Calu3 (cell line): Measurements from ENCODE around the gene LRRC73. TPM values are rescaled to one million over a fixed set of nuclear protein-coding genes. Genes with fewer than 3 reads are reported as not detected.

Source experiments
- BruUV-seq: library from RNA; stranded (reverse); fragments of 400-500 nt; replicated peaks from 2 replicates; lab custom pipeline; 2021; lab: Mats Ljungman, UMichigan
- CTCF ChIA-PET: fragments of 300-600 bp; sonication (Branson Sonifier 250); formaldehyde crosslinking; loops from one replicate; lab custom pipeline; 2022; ENCODE audit warnings: antibody characterized with exemption; lab: Charles Lee
- DNase-seq: peaks from one replicate; pipeline ENCODE4 v3.0.0; 2022
- H3K27ac Mint-ChIP-seq: one replicate; pipeline ENCODE4 v1.8.0; 2022; ENCODE audit warnings: mixed read lengths; ENCODE audit not compliant: unreplicated experiment
- H3K27me3 Mint-ChIP-seq: one replicate; pipeline ENCODE4 v1.8.0; 2022; ENCODE audit warnings: mixed read lengths; ENCODE audit not compliant: unreplicated experiment
- H3K36me3 Mint-ChIP-seq: one replicate; pipeline ENCODE4 v1.8.0; 2022; ENCODE audit warnings: mild to moderate bottlenecking, moderate library complexity, mixed read lengths; ENCODE audit not compliant: insufficient read depth, unreplicated experiment
- H3K4me1 Mint-ChIP-seq: one replicate; pipeline ENCODE4 v1.8.0; 2022; ENCODE audit warnings: mild to moderate bottlenecking, low read depth, mixed read lengths; ENCODE audit not compliant: unreplicated experiment
- H3K4me3 Mint-ChIP-seq: one replicate; pipeline ENCODE4 v1.8.0; 2022; ENCODE audit warnings: mild to moderate bottlenecking, low read depth, moderate library complexity, mixed read lengths; ENCODE audit not compliant: unreplicated experiment
- H3K9me3 Mint-ChIP-seq: one replicate; pipeline ENCODE4 v1.8.0; 2022; ENCODE audit warnings: low read depth, mixed read lengths; ENCODE audit not compliant: unreplicated experiment
- intact Hi-C: fragments of 100-400 bp; cut with micrococcal nuclease; formaldehyde crosslinking; loops from one replicate; pipeline ENCODE4 v1.10.0; 2022; ENCODE audit not compliant: unreplicated experiment
- total RNA-seq: library from RNA; stranded (reverse); gene quantifications from 2 replicates; pipeline ENCODE4 v1.2.3, GENCODE V29; 2022
- TF ChIP-seq, protein P1 (sequence below): fragments of 200-600 bp; IDR thresholded peaks from one replicate; pipeline ENCODE4 v1.8.0; 2022; ENCODE audit warnings: antibody characterized with exemption; ENCODE audit not compliant: unreplicated experiment

The LRRC73 gene
- total RNA-seq, 1 experiment from 2014 or later, result 0.50 TPM

DNA sequence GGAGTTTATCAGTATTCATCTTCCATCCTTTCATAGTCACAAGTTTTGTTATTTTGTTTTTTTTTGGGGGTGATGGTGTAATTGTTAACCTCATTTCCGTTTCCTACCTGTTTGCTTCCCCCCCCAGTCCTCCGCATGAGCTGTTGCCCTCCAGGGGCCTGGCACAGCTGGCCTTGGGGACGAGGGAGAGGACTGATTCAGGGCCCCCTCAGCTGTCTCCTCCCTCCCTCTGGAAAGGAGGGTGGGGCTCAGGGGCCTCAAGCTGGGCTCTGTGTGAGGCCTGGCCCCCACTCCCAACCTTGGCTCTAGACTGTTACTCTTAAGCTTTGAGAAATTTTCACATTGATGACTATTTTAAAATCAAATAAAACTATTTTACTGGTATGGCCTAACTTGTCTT, 4.0 kb downstream of the LRRC73 start:
- no peaks in the 10 kb centered on the region for H3K9me3 Mint-ChIP-seq
- DNase-seq, result no peak
- H3K4me3 Mint-ChIP-seq, result no peak overlapping the region
- H3K36me3 Mint-ChIP-seq, result peaks cover 69% of the 10 kb centered on the region
- peaks cover 16% of the 10 kb centered on the region for H3K4me1 Mint-ChIP-seq
- TF ChIP-seq, protein P1, sequence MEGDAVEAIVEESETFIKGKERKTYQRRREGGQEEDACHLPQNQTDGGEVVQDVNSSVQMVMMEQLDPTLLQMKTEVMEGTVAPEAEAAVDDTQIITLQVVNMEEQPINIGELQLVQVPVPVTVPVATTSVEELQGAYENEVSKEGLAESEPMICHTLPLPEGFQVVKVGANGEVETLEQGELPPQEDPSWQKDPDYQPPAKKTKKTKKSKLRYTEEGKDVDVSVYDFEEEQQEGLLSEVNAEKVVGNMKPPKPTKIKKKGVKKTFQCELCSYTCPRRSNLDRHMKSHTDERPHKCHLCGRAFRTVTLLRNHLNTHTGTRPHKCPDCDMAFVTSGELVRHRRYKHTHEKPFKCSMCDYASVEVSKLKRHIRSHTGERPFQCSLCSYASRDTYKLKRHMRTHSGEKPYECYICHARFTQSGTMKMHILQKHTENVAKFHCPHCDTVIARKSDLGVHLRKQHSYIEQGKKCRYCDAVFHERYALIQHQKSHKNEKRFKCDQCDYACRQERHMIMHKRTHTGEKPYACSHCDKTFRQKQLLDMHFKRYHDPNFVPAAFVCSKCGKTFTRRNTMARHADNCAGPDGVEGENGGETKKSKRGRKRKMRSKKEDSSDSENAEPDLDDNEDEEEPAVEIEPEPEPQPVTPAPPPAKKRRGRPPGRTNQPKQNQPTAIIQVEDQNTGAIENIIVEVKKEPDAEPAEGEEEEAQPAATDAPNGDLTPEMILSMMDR, result no peak
- BruUV-seq, result no TSS peak
- CTCF ChIA-PET, result interaction anchor here (0.8 to 3.4 kb wide), 13 partner anchors 8 to 243 kb away, joined by 3 to 18 read pairs (median 4); partner anchors contain the start of genes ABCC10 and ZNF318
- H3K27ac Mint-ChIP-seq, result no peak overlapping the region
- intact Hi-C loops, result loop anchor here (1.0 to 2.0 kb wide), 3 partner anchors 52 to 243 kb away; no protein-coding TSS in a partner anchor
- peaks cover 27% of the 10 kb centered on the region for H3K27me3 Mint-ChIP-seq

DNA sequence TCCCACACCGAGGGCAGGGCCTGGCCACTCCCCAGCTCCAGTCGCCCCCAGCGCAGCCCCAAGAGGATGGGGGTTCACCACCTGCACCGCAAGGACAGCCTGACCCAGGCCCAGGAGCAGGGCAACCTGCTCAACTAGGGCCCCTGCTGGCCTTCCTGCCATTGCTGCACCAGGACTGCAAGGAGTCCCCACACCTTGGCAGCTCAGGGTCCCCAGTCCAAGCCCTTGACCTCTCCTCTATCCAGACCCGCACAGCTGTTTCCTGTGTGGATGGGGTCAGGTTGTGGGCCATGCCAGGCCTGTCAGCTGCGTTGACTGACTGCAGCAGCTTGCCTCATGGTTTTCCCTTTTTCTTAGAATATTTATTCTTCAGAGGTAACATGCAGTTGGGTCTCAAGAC, 4.4 kb downstream of the LRRC73 start:
- H3K4me3 Mint-ChIP-seq, result no peak overlapping the region
- no peak for DNase-seq
- H3K4me1 Mint-ChIP-seq, result peaks cover 16% of the 10 kb centered on the region
- CTCF ChIA-PET, result interaction anchor here (0.8 to 3.4 kb wide), 4 partner anchors 11 to 242 kb away, joined by 3 to 18 read pairs (median 3); no protein-coding TSS in a partner anchor
- H3K36me3 Mint-ChIP-seq, result peaks cover 68% of the 10 kb centered on the region
- H3K27me3 Mint-ChIP-seq, result peaks cover 27% of the 10 kb centered on the region
- no peaks in the 10 kb centered on the region for H3K9me3 Mint-ChIP-seq
- no peak overlapping the region for H3K27ac Mint-ChIP-seq
- BruUV-seq, result no TSS peak
- intact Hi-C loops, result loop anchor here (1.0 to 2.0 kb wide), 3 partner anchors 51 to 243 kb away; no protein-coding TSS in a partner anchor
- TF ChIP-seq, protein P1, result no peak

DNA sequence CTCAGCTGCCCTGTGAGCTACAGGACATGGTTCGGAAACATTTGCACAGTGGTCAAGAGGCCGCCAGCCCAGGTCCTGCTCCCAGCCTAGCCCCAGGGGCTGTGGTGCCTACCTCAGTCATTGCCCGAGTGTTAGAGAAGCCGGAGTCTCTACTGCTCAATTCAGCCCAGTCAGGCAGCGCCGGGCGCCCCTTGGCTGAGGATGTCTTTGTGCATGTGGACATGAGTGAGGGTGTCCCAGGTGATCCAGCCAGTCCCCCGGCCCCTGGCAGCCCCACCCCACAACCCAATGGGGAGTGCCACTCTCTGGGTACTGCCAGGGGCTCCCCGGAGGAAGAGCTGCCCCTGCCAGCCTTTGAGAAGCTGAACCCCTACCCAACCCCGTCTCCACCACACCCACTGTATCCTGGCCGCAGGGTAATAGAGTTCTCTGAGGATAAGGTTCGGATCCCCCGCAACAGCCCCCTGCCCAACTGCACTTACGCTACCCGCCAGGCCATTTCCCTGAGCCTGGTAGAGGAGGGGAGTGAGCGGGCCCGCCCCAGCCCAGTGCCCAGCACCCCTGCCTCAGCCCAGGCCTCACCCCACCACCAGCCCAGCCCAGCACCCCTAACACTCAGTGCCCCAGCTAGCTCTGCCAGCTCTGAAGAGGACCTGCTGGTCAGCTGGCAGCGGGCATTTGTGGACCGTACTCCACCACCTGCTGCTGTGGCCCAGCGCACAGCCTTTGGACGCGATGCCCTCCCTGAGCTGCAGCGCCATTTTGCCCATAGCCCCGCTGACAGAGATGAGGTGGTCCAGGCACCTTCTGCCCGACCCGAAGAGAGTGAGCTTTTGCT, 5.2 kb downstream of the LRRC73 start:
- Mint-ChIP-seq H3K4me3 (no peak overlapping the region), H3K27ac (no peak overlapping the region), H3K9me3 (no peaks in the 10 kb centered on the region), H3K27me3 (peaks cover 27% of the 10 kb centered on the region), H3K4me1 (peaks cover 16% of the 10 kb centered on the region), H3K36me3 (peaks cover 68% of the 10 kb centered on the region)
- BruUV-seq, result no TSS peak
- CTCF ChIA-PET, result interaction anchor here (0.6 to 3.4 kb wide), 7 partner anchors 10 to 292 kb away, joined by 3 to 18 read pairs (median 3); partner anchors contain the start of genes POLR1C and YIPF3
- TF ChIP-seq, protein P1, result no peak
- DNase-seq, result no peak
- intact Hi-C loops, result no loop called here

DNA sequence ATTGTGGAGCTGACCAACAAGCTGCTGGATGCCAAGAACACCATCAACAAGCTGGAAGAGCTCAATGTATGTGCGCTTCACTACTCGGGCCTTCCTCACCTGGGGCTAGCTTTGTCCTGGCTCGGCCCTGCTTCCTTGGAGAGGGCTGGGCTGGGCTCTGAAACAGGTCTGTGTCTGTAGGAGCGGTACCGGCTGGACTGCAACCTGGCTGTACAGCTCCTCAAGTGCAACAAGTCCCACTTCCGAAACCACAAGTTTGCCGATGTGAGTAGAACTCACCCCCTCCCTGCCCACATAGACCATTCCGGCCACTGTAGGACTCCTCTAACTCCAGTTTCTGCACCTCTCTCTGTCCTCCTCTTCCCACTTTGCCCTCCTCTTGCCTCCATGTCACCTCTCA, 6.7 kb downstream of the LRRC73 start:
- intact Hi-C loops, result no loop called here
- Mint-ChIP-seq H3K27me3 (peaks cover 13% of the 10 kb centered on the region), H3K36me3 (peaks cover 63% of the 10 kb centered on the region), H3K9me3 (no peaks in the 10 kb centered on the region), H3K4me3 (no peak overlapping the region), H3K27ac (no peak overlapping the region), H3K4me1 (peaks cover 7% of the 10 kb centered on the region)
- DNase-seq, result no peak
- TF ChIP-seq, protein P1, result no peak
- CTCF ChIA-PET, result interaction anchor here (1.1 kb wide), 1 partner anchor 134 kb away, joined by 5 read pairs; the partner anchor contains the start of gene ZNF318
- BruUV-seq, result no TSS peak
